Myocyte (in vitro differentiated cells): ENCODE results near the gene TPRKB. TPM values are rescaled to one million over a fixed set of nuclear protein-coding genes. Genes with fewer than 3 reads are reported as not detected.
"Not testable (repeated sequence)": the region's sequence is repeated elsewhere in the genome, so short reads cannot be mapped to it uniquely, and the experiment has no call there.

Experiments
- DNase-seq: peaks from one replicate; pipeline ENCODE4 v3.0.0-alpha.2; 2012; ENCODE audit warnings: low read depth
- polyA plus RNA-seq: library from polyadenylated mRNA; unstranded; fragments of >200 nt; gene quantifications from one replicate; pipeline ENCODE4 v1.2.1, GENCODE V29; 2012; ENCODE audit warnings: missing spikeins
- total RNA-seq: library from RNA; depleted of rRNA; stranded (reverse); fragments of >200 nt; gene quantifications from 2 replicates; pipeline ENCODE4 v1.2.3, GENCODE V29; 2014

Gene TPRKB
- 30.3 and 35.3 TPM in 2 replicates for total RNA-seq
- polyA plus RNA-seq = 17.8 TPM

DNA sequence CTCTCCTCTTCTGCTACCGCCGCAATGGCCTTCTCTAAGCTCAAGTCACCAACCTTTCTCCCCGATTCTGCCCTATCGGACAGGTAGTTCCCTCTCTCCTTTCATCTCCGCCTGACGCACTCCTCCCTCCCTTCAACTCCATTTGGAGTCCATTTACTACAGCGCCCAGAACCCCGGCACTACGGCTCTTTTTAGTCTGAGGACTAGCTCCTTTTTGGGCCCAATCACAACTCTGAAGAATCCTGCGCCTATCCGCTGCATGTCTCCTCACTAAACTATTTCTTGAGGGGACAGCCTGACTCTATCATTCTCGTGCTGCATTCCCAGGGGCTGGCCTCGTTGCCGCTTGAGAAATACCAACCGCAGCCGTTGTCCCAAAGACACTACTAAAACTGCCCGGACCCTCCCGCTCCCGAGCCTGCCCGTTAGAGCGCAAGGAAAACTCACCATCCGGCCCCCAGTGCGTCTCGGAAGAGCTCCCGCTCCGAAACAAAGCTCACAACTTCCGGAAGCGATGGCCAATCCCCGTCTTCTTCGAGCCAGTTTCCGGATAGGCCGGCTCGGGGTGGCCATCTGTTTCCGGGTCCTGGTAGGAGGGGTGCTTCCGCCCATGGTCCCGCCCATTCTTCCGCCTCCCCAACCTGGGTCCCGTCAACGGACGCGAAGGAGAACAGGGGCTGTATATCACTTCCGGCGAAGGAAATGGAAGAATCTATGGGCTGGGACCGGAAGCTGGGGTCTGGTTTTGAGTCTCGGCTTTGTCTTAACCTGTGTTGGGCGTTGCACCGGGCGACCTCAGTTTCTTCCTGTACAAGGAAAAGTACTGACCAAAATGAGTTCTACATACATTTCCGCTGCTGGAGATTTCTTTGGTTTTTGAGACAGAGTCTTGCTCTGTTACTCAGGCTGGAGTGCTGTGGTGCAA is at the start of gene TPRKB:
Gene TPRKB (minus strand): TSS at position 491 of the 925 bp plus-strand sequence. CDS start 2,776 bp downstream, outside the sequence.
- peak; percentile 99 for DNase-seq

GRCh38 chr2:73783883-73784282 is 46.7 kb upstream of the TPRKB start, which contains the start of gene C2orf78:
C2orf78 (plus strand) TSS chr2:73784183; CDS start chr2:73784310, 127 bp downstream.
- DNase-seq = not testable (repeated sequence)

- DNase-seq = peak; percentile 4
Measured at GRCh38 chr2:73783402-73783801, 46.3 kb upstream of the TPRKB start.

DNA sequence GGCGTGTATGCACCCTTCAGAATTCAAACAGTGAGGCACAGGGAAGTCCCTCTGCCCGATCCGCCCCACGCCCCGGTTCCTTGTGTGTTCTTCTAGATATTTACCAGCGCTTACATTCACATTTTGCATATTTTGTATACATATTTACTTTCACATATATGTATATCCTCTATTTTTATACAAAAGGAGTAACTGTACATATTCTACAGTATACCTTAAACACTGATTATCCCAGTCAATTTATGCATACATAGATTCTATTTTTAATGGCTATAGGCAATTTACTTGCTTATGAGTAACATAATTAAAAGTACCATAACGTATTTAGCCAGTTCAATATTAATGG is 43.1 kb upstream of the TPRKB start:
- no peak for DNase-seq

GRCh38 chr2:73779467-73780236 is 42.5 kb upstream of the TPRKB start, which contains the start of gene DUSP11:
DUSP11 (minus strand) TSS chr2:73780103; CDS start chr2:73779974, 129 bp downstream.
- DNase-seq = peak; percentile 97

DNA sequence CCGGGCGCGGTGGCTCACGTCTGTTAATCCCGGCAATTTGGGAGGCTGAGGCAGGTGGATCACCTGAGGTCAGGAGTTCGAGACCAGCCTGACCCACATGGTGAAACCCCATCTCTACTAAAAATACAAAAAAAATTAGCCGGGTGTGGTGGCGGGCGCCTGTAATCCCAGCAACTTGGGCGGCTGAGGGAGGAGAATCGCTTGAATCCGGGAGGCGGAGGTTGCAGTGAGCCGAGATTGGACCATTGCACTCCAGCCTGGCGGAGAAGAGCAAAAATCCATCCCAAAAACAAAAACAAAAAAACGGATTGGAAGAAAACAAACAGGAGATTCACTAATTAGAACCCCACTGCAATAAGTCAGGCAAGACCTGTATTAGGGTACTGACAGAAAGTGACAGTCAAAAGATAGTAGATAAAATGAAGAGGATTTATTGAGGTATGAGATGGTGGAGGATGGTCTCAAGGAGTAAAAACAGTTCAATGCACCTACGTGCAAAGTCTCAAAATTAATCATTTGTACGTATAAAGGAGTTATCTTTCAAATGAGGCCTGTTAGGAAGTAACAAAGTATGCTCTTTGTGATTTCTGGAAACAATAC is 41.8 kb upstream of the TPRKB start:
- not testable (repeated sequence) for DNase-seq

- DNase-seq = peak; percentile 5
Measured at GRCh38 chr2:73776869-73777519, 39.8 kb upstream of the TPRKB start.

GRCh38 chr2:73776381-73776780 is 39.2 kb upstream of the TPRKB start:
- DNase-seq = no peak

- DNase-seq = no peak
Measured at GRCh38 chr2:73772819-73773218, 35.7 kb upstream of the TPRKB start.

DNA sequence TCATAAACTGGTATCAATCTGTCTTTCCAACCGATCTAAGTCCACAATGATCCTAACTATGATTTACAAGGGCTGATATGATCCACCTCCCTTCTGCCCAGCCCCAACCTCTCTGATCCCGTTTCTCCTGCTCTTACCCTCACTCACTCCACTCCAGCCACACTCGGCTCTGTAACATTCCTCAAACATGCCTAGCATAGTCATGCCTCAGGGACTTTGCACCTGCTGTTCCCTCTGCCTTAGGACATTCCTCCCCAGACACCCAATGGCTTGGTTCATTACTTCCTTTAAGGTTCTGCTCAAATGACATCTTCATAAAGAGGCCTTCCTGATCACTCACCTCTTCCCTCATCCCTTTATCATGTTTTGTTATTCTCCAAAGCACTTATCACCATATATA is 33.6 kb upstream of the TPRKB start:
- peak; percentile 3 for DNase-seq

GRCh38 chr2:73766994-73767393 is 29.8 kb upstream of the TPRKB start:
- no peak for DNase-seq

- DNase-seq = no peak
Measured at GRCh38 chr2:73766349-73766748, 29.2 kb upstream of the TPRKB start.

GRCh38 chr2:73764945-73765344 is 27.8 kb upstream of the TPRKB start:
- no peak for DNase-seq

GRCh38 chr2:73762571-73762970 is 25.4 kb upstream of the TPRKB start:
- peak; percentile 4 for DNase-seq

GRCh38 chr2:73759904-73760303 is 22.8 kb upstream of the TPRKB start:
- no peak for DNase-seq

GRCh38 chr2:73759285-73759764 is 22.2 kb upstream of the TPRKB start:
- DNase-seq = peak; percentile 51

- DNase-seq = not testable (repeated sequence)
Measured at GRCh38 chr2:73754332-73754731, 17.2 kb upstream of the TPRKB start.

- DNase-seq = no peak
Measured at GRCh38 chr2:73749314-73749713, 12.2 kb upstream of the TPRKB start.

- DNase-seq = no peak
Measured at GRCh38 chr2:73746877-73747208, 9.7 kb upstream of the TPRKB start.

DNA sequence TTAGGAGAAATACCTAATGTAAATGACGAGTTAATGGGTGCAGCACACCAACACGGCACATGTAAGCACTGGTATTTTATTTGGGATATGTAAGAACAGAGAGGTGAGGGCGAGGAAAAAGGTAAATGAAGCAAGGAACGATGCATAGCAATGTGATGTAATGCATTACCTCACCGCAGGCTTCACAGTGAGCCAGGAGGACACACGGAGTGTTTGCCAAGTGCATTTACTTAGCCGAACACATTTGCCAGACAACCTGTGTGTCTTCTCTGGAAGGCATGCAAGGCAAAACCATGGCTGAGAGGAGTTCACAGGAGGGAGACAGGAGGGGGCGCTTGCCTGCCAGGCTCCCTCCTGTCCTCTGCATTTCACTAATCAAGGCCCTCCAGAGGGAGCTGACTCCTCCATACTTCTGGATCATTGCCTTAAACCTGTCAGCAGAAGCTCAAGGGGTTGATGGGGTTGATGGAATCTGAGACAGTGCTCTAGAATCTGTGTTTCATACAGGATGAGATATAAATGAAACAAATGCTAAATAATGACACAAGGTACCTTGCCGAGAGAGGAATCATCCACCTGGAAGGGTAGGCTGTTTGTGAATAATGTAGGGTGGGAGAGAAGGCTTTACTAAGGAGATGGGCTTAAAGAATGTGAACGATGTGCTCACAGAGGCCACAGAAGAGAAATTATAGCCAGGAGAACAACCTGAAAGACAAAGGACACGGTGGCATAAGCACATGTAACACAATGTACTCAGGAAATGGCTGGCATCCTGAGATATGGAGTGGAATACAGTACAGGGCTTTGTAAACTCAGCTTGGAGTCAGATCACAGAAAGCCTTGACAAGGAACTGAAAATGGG is 9.1 kb upstream of the TPRKB start:
- DNase-seq = no peak
